HepG2 (cell line): ENCODE data around the gene NKIRAS1. TPM values are rescaled to one million over a fixed set of nuclear protein-coding genes. Genes with fewer than 3 reads are reported as not detected.

Experiments used
- EHMT2 ChIP-seq: fragments of 200-600 bp; sonication (generic); IDR thresholded peaks from 2 replicates; pipeline ENCODE4 v1.7.0; 2017; ENCODE audit warnings: antibody characterized with exemption, low read depth, low read length, borderline replicate concordance
- FOXC1 ChIP-seq: sonication (generic); formaldehyde crosslinking; IDR thresholded peaks from 2 replicates; pipeline ENCODE4 v1.8.0; 2022; ENCODE audit warnings: mild to moderate bottlenecking, missing genetic modification reagents, borderline replicate concordance
- GABPA ChIP-seq, 2 experiments: IDR thresholded peaks; 2 replicates each; pipeline ENCODE4 v1.6.1; 2011 to 2016; ENCODE audit warnings: low read depth in 2 of 2, low read length in 1 of 2, missing biosample characterization in 1 of 2, missing genetic modification characterization in 1 of 2
- HDAC1 ChIP-seq: sonication (generic); formaldehyde crosslinking; IDR thresholded peaks from 2 replicates; pipeline ENCODE4 v1.5.1; 2020; ENCODE audit warnings: mild to moderate bottlenecking, missing genetic modification reagents
- KDM4B ChIP-seq: sonication (generic); formaldehyde crosslinking; IDR thresholded peaks from 2 replicates; pipeline ENCODE4 v1.4.0; 2020; ENCODE audit warnings: missing genetic modification reagents
- KLF9 ChIP-seq: IDR thresholded peaks from 2 replicates; pipeline ENCODE4 v1.6.1; 2016; ENCODE audit warnings: low read depth
- MEF2D ChIP-seq: sonication (generic); formaldehyde crosslinking; IDR thresholded peaks from 2 replicates; pipeline ENCODE4 v1.5.1; 2020; ENCODE audit warnings: mild to moderate bottlenecking, missing genetic modification reagents
- MIER3 ChIP-seq: IDR thresholded peaks from 2 replicates; pipeline ENCODE4 v1.6.1; 2016; ENCODE audit warnings: missing compliant biosample characterization, borderline replicate concordance
- MXI1 ChIP-seq: IDR thresholded peaks from 3 replicates; pipeline ENCODE4 v1.6.1; 2012; ENCODE audit warnings: low read depth, low read length, inconsistent platforms, borderline replicate concordance
- NRL ChIP-seq: sonication (generic); formaldehyde crosslinking; IDR thresholded peaks from 2 replicates; pipeline ENCODE4 v1.5.0; 2020; ENCODE audit warnings: missing genetic modification reagents, mild to moderate bottlenecking, moderate library complexity, borderline replicate concordance
- TAF1 ChIP-seq: sonication (generic); formaldehyde crosslinking; IDR thresholded peaks from 2 replicates; pipeline ENCODE4 v1.4.0; 2020; ENCODE audit warnings: missing genetic modification reagents
- TAF15 ChIP-seq: fragments of 200-400 bp; formaldehyde crosslinking; IDR thresholded peaks from one replicate; pipeline ENCODE4 v1.6.1; 2018; ENCODE audit warnings: mild to moderate bottlenecking, low read depth, low read length; ENCODE audit not compliant: poor library complexity, severe bottlenecking
- THAP7 ChIP-seq: sonication (generic); formaldehyde crosslinking; IDR thresholded peaks from 2 replicates; pipeline ENCODE4 v1.8.1; 2023; ENCODE audit warnings: mild to moderate bottlenecking, missing genetic modification reagents
- ZBED4 ChIP-seq: sonication (generic); formaldehyde crosslinking; IDR thresholded peaks from 2 replicates; pipeline ENCODE4 v1.4.0; 2020; ENCODE audit warnings: missing genetic modification reagents, borderline replicate concordance
- ZHX1 ChIP-seq: sonication (generic); formaldehyde crosslinking; IDR thresholded peaks from 2 replicates; pipeline ENCODE4 v1.8.1; 2022; ENCODE audit warnings: low read depth, mild to moderate bottlenecking, missing genetic modification reagents
- ZKSCAN8 ChIP-seq: IDR thresholded peaks from 2 replicates; pipeline ENCODE4 v1.6.1; 2016; ENCODE audit warnings: borderline replicate concordance, missing genetic modification reagents, missing compliant biosample characterization
- ZNF329 ChIP-seq: sonication (generic); formaldehyde crosslinking; IDR thresholded peaks from 2 replicates; pipeline ENCODE4 v1.9.0; 2021; ENCODE audit warnings: low read depth, mild to moderate bottlenecking, missing genetic modification reagents
- ZNF432 ChIP-seq: sonication (generic); formaldehyde crosslinking; IDR thresholded peaks from 2 replicates; pipeline ENCODE4 v1.5.0; 2020; ENCODE audit warnings: missing genetic modification reagents, mild to moderate bottlenecking, borderline replicate concordance
- ZNF547 ChIP-seq: sonication (generic); formaldehyde crosslinking; IDR thresholded peaks from 2 replicates; pipeline ENCODE4 v1.5.1; 2020; ENCODE audit warnings: mild to moderate bottlenecking, missing genetic modification reagents
- ZNF850 ChIP-seq: sonication (generic); formaldehyde crosslinking; conservative IDR thresholded peaks from 2 replicates; pipeline ENCODE4 v1.9.0; 2021; ENCODE audit warnings: mild to moderate bottlenecking, missing genetic modification reagents
- ZNF878 ChIP-seq: sonication (generic); formaldehyde crosslinking; IDR thresholded peaks from 2 replicates; pipeline ENCODE4 v1.8.1; 2023; ENCODE audit warnings: mild to moderate bottlenecking, missing genetic modification reagents, moderate library complexity
- ZSCAN22 ChIP-seq: sonication (generic); formaldehyde crosslinking; IDR thresholded peaks from 2 replicates; pipeline ENCODE4 v1.4.0; 2020; ENCODE audit warnings: mild to moderate bottlenecking, missing genetic modification reagents
- polyA plus RNA-seq, 8 experiments: library from polyadenylated mRNA; depleted of rRNA in 3 of 8; stranded (reverse) in 7 of 8; unstranded in 1 of 8; fragments of >200 nt; fragmentation: Illumina TruSeq in 4 of 8; extraction: Trizol in 4 of 8; gene quantifications; 2 replicates each; pipeline versions ENCODE4 v1.2.1 to v1.2.3, GENCODE V29; 2011 to 2016; ENCODE audit warnings: low read depth in 4 of 8, missing spikeins in 1 of 8, mixed read lengths in 1 of 8; ENCODE audit not compliant: insufficient read depth in 1 of 8
- total RNA-seq, 5 experiments: library from RNA; depleted of rRNA; stranded (reverse); fragments of >200 nt; fragmentation: Illumina TruSeq; extraction: Trizol; gene quantifications; 2 replicates each; pipeline ENCODE4 v1.2.3, GENCODE V29; 2016; ENCODE audit warnings: low read depth in 1 of 5

Gene NKIRAS1
- total and polyA plus RNA-seq, 2 of the 13 experiments (the other 11 are each of a cell fraction or from before 2014, with no cell fraction given): 4.3 to 8.0 TPM

DNA sequence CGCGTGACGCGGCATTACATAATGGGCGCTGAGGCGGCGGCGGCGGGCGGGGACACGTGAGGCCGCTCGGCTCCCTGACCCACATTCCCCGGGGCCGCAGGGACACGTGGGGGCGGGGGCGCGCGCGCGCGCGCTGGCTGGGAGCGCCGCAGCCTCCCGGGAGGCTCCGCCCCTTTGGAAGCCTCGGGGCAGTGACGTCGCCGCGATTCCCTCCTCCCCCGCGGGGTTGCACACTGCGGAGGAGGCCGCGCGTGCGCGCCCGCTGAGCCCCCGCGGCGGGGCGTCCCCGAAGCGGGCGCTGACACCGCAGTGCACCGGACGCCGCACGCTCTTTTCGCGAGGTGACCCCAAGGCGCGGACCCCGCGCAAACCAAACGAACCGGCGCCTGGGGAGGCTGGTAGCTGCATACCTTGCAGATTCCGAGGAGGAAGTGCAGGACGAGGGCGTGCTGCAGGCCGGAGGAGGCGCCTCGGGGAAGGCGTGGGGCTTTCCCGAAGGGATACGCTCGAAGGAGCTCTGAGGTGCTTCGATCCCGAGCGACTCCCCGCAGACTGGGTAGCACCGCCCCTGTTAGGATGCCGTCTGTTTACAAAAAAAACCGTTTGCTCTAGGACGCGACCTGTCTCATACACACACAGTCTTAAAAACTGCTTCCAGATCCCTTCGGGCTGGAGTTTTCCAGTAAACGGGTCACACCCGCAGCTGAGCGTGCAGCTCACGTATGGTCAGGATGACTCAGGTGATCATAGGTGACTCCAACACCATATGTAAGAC is 29.3 kb upstream of the NKIRAS1 start (continued):
- no peak for TF ChIP-seq ZNF432 (CRISPR knock-in tag)
- peak; percentile 94 for TF ChIP-seq NRL (CRISPR knock-in tag)
- 0 out of 2 replicates have a peak, but pooled peaks have one; percentile 25 for TF ChIP-seq ZKSCAN8 (CRISPR knock-in tag)
- peak; percentile 76; the same call in 1 of the 2 replicates for TF ChIP-seq ZBED4 (CRISPR knock-in tag)
- TF ChIP-seq ZHX1: peak; percentile 50; the same call in 1 of the 2 replicates
- peak; percentile 92 for TF ChIP-seq HDAC1
- no peak for TF ChIP-seq MIER3 (CRISPR knock-in tag)
- TF ChIP-seq GABPA (IDR thresholded peaks at IDR 0.05; ENCODE audit: low read depth, low read length): no peak
- no peak for TF ChIP-seq GABPA (CRISPR knock-in tag; IDR thresholded peaks at IDR 0.05; ENCODE audit: low read depth)
- TF ChIP-seq TAF15: no peak
- no peak; the same call in 1 of the 2 replicates for TF ChIP-seq ZSCAN22 (CRISPR knock-in tag)
- no peak for TF ChIP-seq KDM4B (CRISPR knock-in tag)
- no peak for TF ChIP-seq EHMT2
- no peak; the same call in none of the 2 replicates for TF ChIP-seq ZNF547 (CRISPR knock-in tag)
- TF ChIP-seq KLF9 (CRISPR knock-in tag): no peak
- TF ChIP-seq THAP7 (CRISPR knock-in tag): peak; percentile 48
- TF ChIP-seq ZNF329 (CRISPR knock-in tag): peak; percentile 79; the same call in 1 of the 2 replicates
- peak; percentile 63; the same call in 1 of the 2 replicates for TF ChIP-seq ZNF878 (CRISPR knock-in tag)
- TF ChIP-seq FOXC1 (CRISPR knock-in tag): peak; percentile 86
- peak; percentile 66; the same call in 1 of the 2 replicates for TF ChIP-seq ZNF850 (CRISPR knock-in tag)
- TF ChIP-seq MXI1: peak; percentile 95; the same call in 2 of the 3 replicates
- peak; percentile 64; the same call in 1 of the 2 replicates for TF ChIP-seq MEF2D (CRISPR knock-in tag)
- peak; percentile 58 for TF ChIP-seq TAF1 (CRISPR knock-in tag)
